ENCODE data around the gene HOXA6.

DNA sequence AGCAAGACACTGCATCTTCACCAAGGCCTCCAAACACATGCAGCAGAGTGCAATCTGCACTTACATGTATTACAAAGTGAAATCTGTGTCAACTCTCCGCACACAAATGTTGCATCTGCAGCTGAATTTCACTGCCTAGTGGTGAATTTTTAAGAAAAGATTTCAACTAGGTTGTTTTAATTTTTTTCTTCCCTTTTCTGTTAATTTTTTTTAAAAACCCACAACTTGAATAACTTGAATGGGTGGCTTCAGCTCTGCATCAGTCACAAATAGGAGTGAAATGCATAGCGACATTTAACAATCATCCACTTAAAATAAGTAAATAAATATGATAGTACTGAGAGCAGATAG is 46.4 kb upstream of the HOXA6 start:
- TF ChIP-seq POLR2A (IDR thresholded peaks at IDR 0.05), result no peak
- TF ChIP-seq, protein P1, sequence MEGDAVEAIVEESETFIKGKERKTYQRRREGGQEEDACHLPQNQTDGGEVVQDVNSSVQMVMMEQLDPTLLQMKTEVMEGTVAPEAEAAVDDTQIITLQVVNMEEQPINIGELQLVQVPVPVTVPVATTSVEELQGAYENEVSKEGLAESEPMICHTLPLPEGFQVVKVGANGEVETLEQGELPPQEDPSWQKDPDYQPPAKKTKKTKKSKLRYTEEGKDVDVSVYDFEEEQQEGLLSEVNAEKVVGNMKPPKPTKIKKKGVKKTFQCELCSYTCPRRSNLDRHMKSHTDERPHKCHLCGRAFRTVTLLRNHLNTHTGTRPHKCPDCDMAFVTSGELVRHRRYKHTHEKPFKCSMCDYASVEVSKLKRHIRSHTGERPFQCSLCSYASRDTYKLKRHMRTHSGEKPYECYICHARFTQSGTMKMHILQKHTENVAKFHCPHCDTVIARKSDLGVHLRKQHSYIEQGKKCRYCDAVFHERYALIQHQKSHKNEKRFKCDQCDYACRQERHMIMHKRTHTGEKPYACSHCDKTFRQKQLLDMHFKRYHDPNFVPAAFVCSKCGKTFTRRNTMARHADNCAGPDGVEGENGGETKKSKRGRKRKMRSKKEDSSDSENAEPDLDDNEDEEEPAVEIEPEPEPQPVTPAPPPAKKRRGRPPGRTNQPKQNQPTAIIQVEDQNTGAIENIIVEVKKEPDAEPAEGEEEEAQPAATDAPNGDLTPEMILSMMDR (IDR thresholded peaks at IDR 0.05), result no peak

Data from esophagus squamous epithelium (tissue), 4 donors.